Measurements from ENCODE around the gene NACA2.
"Not testable (repeated sequence)": the region's sequence is repeated elsewhere in the genome, so short reads cannot be mapped to it uniquely, and the experiment has no call there.

NACA2 gene

GRCh38 chr17:61598014-61598413 is 7.0 kb upstream of the NACA2 start:
- no peak for DNase-seq

GRCh38 chr17:61597607-61598006 is 6.6 kb upstream of the NACA2 start:
- no peak for DNase-seq

GRCh38 chr17:61595418-61596186 is 4.6 kb upstream of the NACA2 start:
- DNase-seq: no peak

GRCh38 chr17:61594294-61594825 is 3.3 kb upstream of the NACA2 start:
- DNase-seq: no peak

- no peak for DNase-seq
Observed at GRCh38 chr17:61593426-61593825, 2.4 kb upstream of the NACA2 start.

- no peak for DNase-seq
Observed at GRCh38 chr17:61591930-61592329, 911 bp upstream of the NACA2 start.

- DNase-seq: no peak
Observed at GRCh38 chr17:61589990-61590389, 1.0 kb downstream of the NACA2 start.

GRCh38 chr17:61587807-61588660 is 3.0 kb downstream of the NACA2 start:
- DNase-seq: no peak

- no peak for DNase-seq
Observed at GRCh38 chr17:61587242-61587641, 3.8 kb downstream of the NACA2 start.

GRCh38 chr17:61586622-61587021 is 4.4 kb downstream of the NACA2 start:
- not testable (repeated sequence) for DNase-seq

- no peak for DNase-seq
Observed at GRCh38 chr17:61586031-61586566, 4.9 kb downstream of the NACA2 start.

GRCh38 chr17:61584866-61585265 is 6.2 kb downstream of the NACA2 start:
- DNase-seq: no peak

- DNase-seq: no peak
Observed at GRCh38 chr17:61584266-61584665, 6.8 kb downstream of the NACA2 start.

- no peak for DNase-seq
Observed at GRCh38 chr17:61583660-61584264, 7.3 kb downstream of the NACA2 start.

- DNase-seq: no peak
Observed at GRCh38 chr17:61583242-61583641, 7.8 kb downstream of the NACA2 start.

- no peak for DNase-seq
Observed at GRCh38 chr17:61582593-61582992, 8.4 kb downstream of the NACA2 start.

GRCh38 chr17:61581611-61582349 is 9.2 kb downstream of the NACA2 start:
- DNase-seq: no peak

- DNase-seq: no peak
Observed at GRCh38 chr17:61580502-61580901, 10.5 kb downstream of the NACA2 start.

GRCh38 chr17:61579961-61580360 is 11.1 kb downstream of the NACA2 start:
- DNase-seq: no peak

- no peak for DNase-seq
Observed at GRCh38 chr17:61579347-61579746, 11.7 kb downstream of the NACA2 start.

GRCh38 chr17:61578645-61579044 is 12.4 kb downstream of the NACA2 start:
- DNase-seq: no peak

GRCh38 chr17:61575983-61576382 is 15.0 kb downstream of the NACA2 start:
- DNase-seq: no peak

All from activated CD8-positive, alpha-beta memory T cell treated with anti-CD3 and anti-CD28 coated beads, Interleukin-2, amount 50 U/mL, for 4 hours (primary cell).